Stimulated activated CD8-positive, alpha-beta memory T cell treated with anti-CD3 and anti-CD28 coated beads, Interleukin-7, amount 100 ng/mL, for 1 hour (primary cell): ENCODE results near the gene CACTIN.

Experiments used
- DNase-seq, 2 donors: peaks; one replicate each; pipeline ENCODE4 v3.0.0-alpha.2; 2020; ENCODE audit warnings: low read depth in 2 of 2

Gene CACTIN

GRCh38 chr19:3610745-3611717, 15.6 kb downstream of the CACTIN start:
- no peak for DNase-seq

GRCh38 chr19:3609779-3610719, 16.5 kb downstream of the CACTIN start:
- DNase-seq: no peak

- DNase-seq: no peak
Measured at GRCh38 chr19:3608750-3609322, 17.8 kb downstream of the CACTIN start.

- DNase-seq: no peak
Measured at GRCh38 chr19:3608079-3608641, 18.4 kb downstream of the CACTIN start.

GRCh38 chr19:3607303-3608078, 19.1 kb downstream of the CACTIN start:
- no peak for DNase-seq

GRCh38 chr19:3606690-3607289, 19.8 kb downstream of the CACTIN start, which contains the start of gene TBXA2R:
TSS of gene TBXA2R (minus strand) at chr19:3606875. CDS start at chr19:3600634, 6,241 bp downstream.
- DNase-seq: peak; percentile 37 to 38

GRCh38 chr19:3606174-3606689, 20.4 kb downstream of the CACTIN start:
- DNase-seq: no peak

GRCh38 chr19:3605770-3606169, 20.8 kb downstream of the CACTIN start:
- DNase-seq: no peak

- DNase-seq: no peak
Measured at GRCh38 chr19:3605361-3605760, 21.2 kb downstream of the CACTIN start.

GRCh38 chr19:3604987-3605343, 21.6 kb downstream of the CACTIN start:
- no peak for DNase-seq

GRCh38 chr19:3604227-3604986, 22.2 kb downstream of the CACTIN start:
- no peak for DNase-seq

GRCh38 chr19:3603121-3603811, 23.3 kb downstream of the CACTIN start:
- no peak for DNase-seq

GRCh38 chr19:3601021-3601420, 25.6 kb downstream of the CACTIN start:
- no peak for DNase-seq

- no peak for DNase-seq
Measured at GRCh38 chr19:3599776-3600187, 26.8 kb downstream of the CACTIN start.

GRCh38 chr19:3595521-3596061, 31.0 kb downstream of the CACTIN start:
- no peak for DNase-seq

- no peak for DNase-seq
Measured at GRCh38 chr19:3593156-3593555, 33.4 kb downstream of the CACTIN start.

GRCh38 chr19:3591876-3592613, 34.5 kb downstream of the CACTIN start:
- DNase-seq: no peak
